SK-N-SH (cell line): ENCODE measurements around the gene PPP1R16B.

Source experiments
- CTCF ChIP-seq: fragments of 200-600 bp; sonication (generic); IDR thresholded peaks from 2 replicates; pipeline ENCODE4 v1.6.1; 2017; ENCODE audit warnings: antibody characterized with exemption, mild to moderate bottlenecking, moderate library complexity
- EP300 ChIP-seq, 2 experiments: IDR thresholded peaks; 2 replicates each; pipeline versions ENCODE4 v1.4.0 to v1.6.1; 2012; ENCODE audit warnings: borderline replicate concordance in 1 of 2, low read depth in 1 of 2, low read length in 1 of 2
- EZH2phosphoT487 ChIP-seq: fragments of 200-600 bp; sonication (generic); IDR thresholded peaks from 2 replicates; pipeline ENCODE4 v1.6.1; 2017; ENCODE audit warnings: low read depth, mixed run types, mild to moderate bottlenecking, antibody characterized with exemption, moderate library complexity, borderline replicate concordance
- MEF2A ChIP-seq: IDR thresholded peaks from 2 replicates; pipeline ENCODE4 v1.4.0; 2012; ENCODE audit warnings: low read depth, borderline replicate concordance
- NRF1 ChIP-seq: IDR thresholded peaks from 2 replicates; pipeline ENCODE4 v1.6.1; 2012; ENCODE audit warnings: low read depth, mild to moderate bottlenecking, low read length
- POLR2AphosphoS5 ChIP-seq: IDR thresholded peaks from 2 replicates; pipeline ENCODE4 v1.6.1; 2012; ENCODE audit warnings: low read depth, low read length
- REST ChIP-seq: IDR thresholded peaks from 2 replicates; pipeline ENCODE4 v1.6.1; 2012; ENCODE audit warnings: mild to moderate bottlenecking, low read depth, low read length, moderate library complexity
- RXRA ChIP-seq: IDR thresholded peaks from 2 replicates; pipeline ENCODE4 v1.4.0; 2012; ENCODE audit warnings: low read depth, mild to moderate bottlenecking, borderline replicate concordance
- TF ChIP-seq, protein P1 (sequence below): fragments of 150-350 bp; IDR thresholded peaks from 2 replicates; pipeline ENCODE4 v1.6.1; 2017; ENCODE audit warnings: antibody characterized with exemption, low read length, low read depth, borderline replicate concordance

DNA sequence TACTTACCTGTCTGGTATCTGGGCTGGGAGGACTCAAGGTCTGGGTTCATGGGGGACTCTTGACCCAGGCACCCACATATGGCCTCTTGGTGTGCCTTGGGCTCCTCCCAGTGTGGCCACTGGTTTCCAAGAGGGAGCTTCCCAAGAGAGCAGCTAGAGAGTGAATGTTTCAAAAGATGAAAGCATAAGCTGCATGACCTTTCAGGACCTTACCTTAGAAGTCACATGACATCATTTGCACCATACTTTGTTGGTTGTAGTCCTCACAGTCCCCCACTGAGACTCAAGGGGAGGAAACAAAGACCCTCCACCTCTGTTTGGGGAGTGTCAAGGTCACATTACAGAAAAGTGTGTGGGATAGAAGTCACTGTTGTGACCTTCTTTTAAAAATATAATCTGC, 43.3 kb upstream of the PPP1R16B start:
- TF ChIP-seq MEF2A (no peak), CTCF (no peak), EZH2phosphoT487 (no peak), REST (no peak), POLR2AphosphoS5 (no peak), EP300 (IDR thresholded peaks at IDR 0.05; ENCODE audit: borderline replicate concordance in 1 of 2, low read depth in 1 of 2, low read length in 1 of 2) (no peak), RXRA (no peak), NRF1 (no peak)
- TF ChIP-seq, protein P1, sequence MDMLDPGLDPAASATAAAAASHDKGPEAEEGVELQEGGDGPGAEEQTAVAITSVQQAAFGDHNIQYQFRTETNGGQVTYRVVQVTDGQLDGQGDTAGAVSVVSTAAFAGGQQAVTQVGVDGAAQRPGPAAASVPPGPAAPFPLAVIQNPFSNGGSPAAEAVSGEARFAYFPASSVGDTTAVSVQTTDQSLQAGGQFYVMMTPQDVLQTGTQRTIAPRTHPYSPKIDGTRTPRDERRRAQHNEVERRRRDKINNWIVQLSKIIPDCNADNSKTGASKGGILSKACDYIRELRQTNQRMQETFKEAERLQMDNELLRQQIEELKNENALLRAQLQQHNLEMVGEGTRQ: no peak
